ENCODE measurements around the gene NRG4.

GRCh38 chr15:75961331-75961730 lies 50.9 kb downstream of the NRG4 start:
- TF ChIP-seq EGR1 (conservative IDR thresholded peaks at IDR 0.05) (no peak), KDM4B (IDR thresholded peaks at IDR 0.05; ENCODE audit: borderline replicate concordance in 2 of 2, low read depth in 1 of 2) (no peak), LEF1 (IDR thresholded peaks at IDR 0.05) (no peak), ZBTB11 (CRISPR knock-in tag; IDR thresholded peaks at IDR 0.05) (no peak), FIP1L1 (IDR thresholded peaks at IDR 0.05; ENCODE audit: low read depth, low read length, poor library complexity, severe bottlenecking) (no peak), ZNF12 (CRISPR knock-in tag; IDR thresholded peaks at IDR 0.05) (no peak), CTCF (IDR thresholded peaks at IDR 0.05 in 2 of 3, conservative IDR thresholded peaks at IDR 0.05 in 1 of 3; ENCODE audit: insufficient read depth in 2 of 3, low read depth in 1 of 3, low read length in 3 of 3) (no peak), MAZ (CRISPR knock-in tag; conservative IDR thresholded peaks at IDR 0.05 in 1 of 2, IDR thresholded peaks at IDR 0.05 in 1 of 2) (no peak), ELK1 (CRISPR knock-in tag; IDR thresholded peaks at IDR 0.05) (no peak), POLR2AphosphoS5 (IDR thresholded peaks at IDR 0.05; ENCODE audit: control insufficient read depth, insufficient read depth, low read depth, low read length) (no peak), ELF4 (CRISPR knock-in tag; IDR thresholded peaks at IDR 0.05) (no peak)
